Activated T-helper 1 cell treated with Interleukin-2 at 50 U/mL for 16 hours (primary cell): ENCODE results near the gene TPSAB1.
"Not testable (repeated sequence)": the region's sequence is repeated elsewhere in the genome, so short reads cannot be mapped to it uniquely, and the experiment has no call there.

Source experiments
- DNase-seq: peaks from one replicate; pipeline ENCODE4 v3.0.0-alpha.2; 2020; ENCODE audit warnings: low read depth

The TPSAB1 gene

GRCh38 chr16:1247903-1248537, 7.5 kb downstream of the TPSAB1 start:
- DNase-seq = not testable (repeated sequence)

GRCh38 chr16:1249031-1249755, 8.7 kb downstream of the TPSAB1 start:
- not testable (repeated sequence) for DNase-seq

GRCh38 chr16:1253701-1254364, 13.3 kb downstream of the TPSAB1 start:
- not testable (repeated sequence) for DNase-seq

GRCh38 chr16:1254821-1255220, 14.3 kb downstream of the TPSAB1 start:
- DNase-seq = not testable (repeated sequence)

GRCh38 chr16:1255276-1256122, 15.0 kb downstream of the TPSAB1 start, which contains the start of gene TPSD1:
Gene TPSD1 (plus strand): TSS chr16:1256069. CDS start chr16:1256281, 212 bp downstream.
- DNase-seq = not testable (repeated sequence)

- not testable (repeated sequence) for DNase-seq
Observed at GRCh38 chr16:1256296-1256873, 15.9 kb downstream of the TPSAB1 start.

- no peak for DNase-seq
Observed at GRCh38 chr16:1256874-1257322, 16.4 kb downstream of the TPSAB1 start.

GRCh38 chr16:1257561-1258224, 17.2 kb downstream of the TPSAB1 start:
- DNase-seq = no peak

GRCh38 chr16:1258225-1258600, 17.7 kb downstream of the TPSAB1 start:
- DNase-seq = no peak

- no peak for DNase-seq
Observed at GRCh38 chr16:1258906-1259759, 18.6 kb downstream of the TPSAB1 start.

GRCh38 chr16:1259760-1260068, 19.2 kb downstream of the TPSAB1 start:
- DNase-seq = no peak

- DNase-seq = no peak
Observed at GRCh38 chr16:1260101-1260680, 19.7 kb downstream of the TPSAB1 start.

GRCh38 chr16:1261131-1261892, 20.8 kb downstream of the TPSAB1 start:
- DNase-seq = no peak

GRCh38 chr16:1262210-1262845, 21.8 kb downstream of the TPSAB1 start:
- no peak for DNase-seq

- DNase-seq = no peak
Observed at GRCh38 chr16:1262846-1263221, 22.3 kb downstream of the TPSAB1 start.

- no peak for DNase-seq
Observed at GRCh38 chr16:1263591-1264344, 23.3 kb downstream of the TPSAB1 start.

- DNase-seq = no peak
Observed at GRCh38 chr16:1264345-1265089, 24.0 kb downstream of the TPSAB1 start.
